Liver (tissue), 9 donors: Measurements from ENCODE around the gene TNK2. TPM values are rescaled to one million over a fixed set of nuclear protein-coding genes. Genes with fewer than 3 reads are reported as not detected.
A peak's percentile ranks its signal among the peaks of the same experiment; 100 is the strongest.

Experiments used
- DNase-seq: peaks from one replicate; pipeline ENCODE4 v3.0.0-alpha.2; 2017; ENCODE audit warnings: low spot score
- H3K27ac ChIP-seq, 2 donors: one replicate each; pipeline ENCODE4 v1.7.0; 2013; ENCODE audit warnings: inconsistent platforms in 2 of 2, low read length in 2 of 2, control low read depth in 1 of 2, low read depth in 1 of 2, mild to moderate bottlenecking in 1 of 2
- H3K27me3 ChIP-seq, 4 donors: one replicate each; pipeline versions ENCODE4 v1.6.1 to v1.7.0; 2013; ENCODE audit warnings: low read length in 3 of 4, inconsistent platforms in 1 of 4, mild to moderate bottlenecking in 1 of 4, moderate library complexity in 1 of 4; ENCODE audit not compliant: control insufficient read depth in 4 of 4, insufficient read depth in 4 of 4
- H3K36me3 ChIP-seq, 4 donors: one replicate each; pipeline versions ENCODE4 v1.6.1 to v1.7.0; 2013; ENCODE audit warnings: low read length in 3 of 4, mild to moderate bottlenecking in 3 of 4, low read depth in 1 of 4, moderate library complexity in 1 of 4; ENCODE audit not compliant: control insufficient read depth in 4 of 4, insufficient read depth in 3 of 4
- H3K4me1 ChIP-seq, 4 donors: one replicate each; pipeline versions ENCODE4 v1.6.1 to v1.7.0; 2013; ENCODE audit warnings: low read length in 3 of 4, mild to moderate bottlenecking in 3 of 4, moderate library complexity in 1 of 4; ENCODE audit not compliant: control insufficient read depth in 4 of 4, insufficient read depth in 4 of 4
- H3K4me3 ChIP-seq, 3 donors: one replicate each; pipeline versions ENCODE4 v1.6.1 to v1.7.0; 2013; ENCODE audit warnings: low read length in 3 of 3, control low read depth in 1 of 3, low read depth in 1 of 3, mild to moderate bottlenecking in 1 of 3
- H3K9ac ChIP-seq, 2 donors: one replicate each; pipeline ENCODE4 v1.7.0; 2013; ENCODE audit warnings: low read length in 2 of 2, mild to moderate bottlenecking in 2 of 2, moderate library complexity in 2 of 2, control low read depth in 1 of 2, low read depth in 1 of 2
- H3K9me3 ChIP-seq, 4 donors: one replicate each; pipeline versions ENCODE4 v1.6.1 to v1.7.0; 2013; ENCODE audit warnings: low read length in 3 of 4; ENCODE audit not compliant: control insufficient read depth in 4 of 4
- EGR1 ChIP-seq, 2 donors: IDR thresholded peaks; 2 replicates each; pipeline ENCODE4 v1.6.1; 2016 to 2018; ENCODE audit warnings: antibody characterized with exemption in 2 of 2, low read depth in 2 of 2
- FOXA1 ChIP-seq: IDR thresholded peaks from 2 replicates; pipeline ENCODE4 v1.6.1; 2016; ENCODE audit warnings: antibody characterized with exemption
- FOXA2 ChIP-seq: IDR thresholded peaks from 2 replicates; pipeline ENCODE4 v1.6.1; 2016; ENCODE audit warnings: antibody characterized with exemption
- GABPA ChIP-seq, 2 donors: IDR thresholded peaks in 1 of 2; conservative IDR thresholded peaks in 1 of 2; 2 replicates each; pipeline ENCODE4 v1.6.1; 2016; ENCODE audit warnings: antibody characterized with exemption in 2 of 2, mild to moderate bottlenecking in 1 of 2, moderate library complexity in 1 of 2
- HNF4A ChIP-seq, 2 donors: conservative IDR thresholded peaks; 2 replicates each; pipeline ENCODE4 v1.6.1; 2016; ENCODE audit warnings: antibody characterized with exemption in 2 of 2, mild to moderate bottlenecking in 2 of 2
- HNF4G ChIP-seq: IDR thresholded peaks from 2 replicates; pipeline ENCODE4 v1.6.1; 2016; ENCODE audit warnings: antibody characterized with exemption
- JUND ChIP-seq, 2 donors: IDR thresholded peaks; 2 replicates each; pipeline ENCODE4 v1.6.1; 2016; ENCODE audit warnings: antibody characterized with exemption in 2 of 2
- NR2F2 ChIP-seq: IDR thresholded peaks from 2 replicates; pipeline ENCODE4 v1.6.1; 2016; ENCODE audit warnings: antibody characterized with exemption
- RAD21 ChIP-seq, 2 donors: IDR thresholded peaks; 2 replicates each; pipeline ENCODE4 v1.6.1; 2016; ENCODE audit warnings: antibody characterized with exemption in 2 of 2, mild to moderate bottlenecking in 2 of 2
- RXRA ChIP-seq, 2 donors: IDR thresholded peaks; 2 replicates each; pipeline ENCODE4 v1.6.1; 2017 to 2018; ENCODE audit warnings: antibody characterized with exemption in 2 of 2, mild to moderate bottlenecking in 1 of 2
- SP1 ChIP-seq: IDR thresholded peaks from 2 replicates; pipeline ENCODE4 v1.6.1; 2018; ENCODE audit warnings: antibody characterized with exemption, mild to moderate bottlenecking
- TAF1 ChIP-seq: conservative IDR thresholded peaks from 2 replicates; pipeline ENCODE4 v1.6.1; 2016; ENCODE audit warnings: antibody characterized with exemption, mild to moderate bottlenecking
- YY1 ChIP-seq: IDR thresholded peaks from 2 replicates; pipeline ENCODE4 v1.6.1; 2016; ENCODE audit warnings: antibody characterized with exemption, mild to moderate bottlenecking
- WGBS: extraction: QIAGEN DNeasy Blood & Tissue Kit; methylation state at CpG from one replicate; pipeline ENCODE4 v1.1.7; 2013; 5-methylcytosine and 5-hydroxymethylcytosine counted together
- polyA plus RNA-seq, 2 donors: library from polyadenylated mRNA; stranded (reverse) in 1 of 2; unstranded in 1 of 2; fragments of 200-250 nt in 1 of 2; fragments of >200 nt in 1 of 2; fragmentation: Nextera tagmentation in 1 of 2; extraction: Ambion mirVana in 1 of 2; gene quantifications; one replicate each; pipeline versions ENCODE4 v1.2.1 to v1.2.3, GENCODE V29; 2013 to 2015
- total RNA-seq, 2 donors: library from RNA; depleted of rRNA; stranded (reverse); fragments of >200 nt; gene quantifications; one replicate each; pipeline ENCODE4 v1.2.3, GENCODE V29; 2014
- TF ChIP-seq, protein P1 (sequence below): fragments of 150-350 bp; IDR thresholded peaks from 2 replicates; pipeline ENCODE4 v1.5.1; 2017; ENCODE audit warnings: improper control_type of control experiment, low read depth, low read length; ENCODE audit not compliant: missing input control
- TF ChIP-seq, protein P2 (sequence below): IDR thresholded peaks from 2 replicates; pipeline ENCODE4 v1.6.1; 2016; ENCODE audit warnings: antibody characterized with exemption
- TF ChIP-seq, protein P3 (sequence below): IDR thresholded peaks from 2 replicates; pipeline ENCODE4 v1.6.1; 2016; ENCODE audit warnings: antibody characterized with exemption
- TF ChIP-seq, protein P4 (sequence below): IDR thresholded peaks from 2 replicates; pipeline ENCODE4 v1.6.1; 2016; ENCODE audit warnings: antibody characterized with exemption
- TF ChIP-seq, protein P5 (sequence below): IDR thresholded peaks from 2 replicates; pipeline ENCODE4 v1.6.1; 2016; ENCODE audit warnings: antibody characterized with exemption, mild to moderate bottlenecking
- donor health status: healthy.
- donor health status: healthy.
- donor health status: healthy.
- donor health status: healthy.
- donor health status: healthy.

Gene TNK2
- total and polyA plus RNA-seq, 4 donors = 4.0 to 12.2 (median 8.8) TPM

DNA sequence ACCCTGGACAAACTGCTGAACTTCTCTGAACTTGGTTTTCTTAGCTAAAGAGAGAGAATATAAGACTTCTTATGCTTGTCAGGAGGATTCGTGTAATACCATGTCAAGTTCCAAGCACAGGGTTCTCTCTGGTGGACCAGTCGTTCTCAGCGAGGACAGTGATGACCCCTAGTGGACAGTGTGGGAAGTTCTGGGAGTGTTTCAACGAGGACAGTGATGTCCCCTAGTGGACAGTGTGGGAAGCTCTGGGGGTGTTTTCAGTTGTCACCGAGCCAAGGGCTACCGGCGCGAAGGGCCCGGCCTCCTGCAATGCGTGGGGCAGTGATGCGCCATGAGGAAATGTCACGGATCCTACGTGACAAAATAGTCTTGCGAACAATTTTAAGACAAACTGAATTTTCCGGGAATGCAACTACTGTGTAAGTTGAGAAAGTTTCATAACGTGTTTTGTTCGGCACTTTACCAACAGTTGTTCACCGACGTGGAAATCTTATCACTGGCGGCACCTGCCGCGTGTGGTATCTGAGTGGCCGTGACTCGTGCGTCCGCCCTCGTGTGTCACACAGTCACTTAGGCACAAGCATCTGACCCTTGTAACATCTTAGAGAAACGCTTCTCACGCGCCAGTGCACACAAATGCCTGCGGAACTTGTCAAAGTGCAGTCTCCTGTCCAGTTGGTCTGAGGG is 57.4 kb downstream of the TNK2 start:
- Histone ChIP-seq H3K9ac (no peak overlapping the region), H3K4me1 (peaks cover 11 to 19% (median 14%) of the 10 kb centered on the region in 4 donors), H3K36me3 (no peaks in the 10 kb centered on the region), H3K27ac (no peak overlapping the region), H3K27me3 (no peaks in the 10 kb centered on the region), H3K4me3 (no peak overlapping the region), H3K9me3 (no peaks in the 10 kb centered on the region)
- peak; percentile 90 for DNase-seq
- peak; percentile 99 to 100 for TF ChIP-seq RAD21 (IDR thresholded peaks at IDR 0.05)
- TF ChIP-seq, protein P1, sequence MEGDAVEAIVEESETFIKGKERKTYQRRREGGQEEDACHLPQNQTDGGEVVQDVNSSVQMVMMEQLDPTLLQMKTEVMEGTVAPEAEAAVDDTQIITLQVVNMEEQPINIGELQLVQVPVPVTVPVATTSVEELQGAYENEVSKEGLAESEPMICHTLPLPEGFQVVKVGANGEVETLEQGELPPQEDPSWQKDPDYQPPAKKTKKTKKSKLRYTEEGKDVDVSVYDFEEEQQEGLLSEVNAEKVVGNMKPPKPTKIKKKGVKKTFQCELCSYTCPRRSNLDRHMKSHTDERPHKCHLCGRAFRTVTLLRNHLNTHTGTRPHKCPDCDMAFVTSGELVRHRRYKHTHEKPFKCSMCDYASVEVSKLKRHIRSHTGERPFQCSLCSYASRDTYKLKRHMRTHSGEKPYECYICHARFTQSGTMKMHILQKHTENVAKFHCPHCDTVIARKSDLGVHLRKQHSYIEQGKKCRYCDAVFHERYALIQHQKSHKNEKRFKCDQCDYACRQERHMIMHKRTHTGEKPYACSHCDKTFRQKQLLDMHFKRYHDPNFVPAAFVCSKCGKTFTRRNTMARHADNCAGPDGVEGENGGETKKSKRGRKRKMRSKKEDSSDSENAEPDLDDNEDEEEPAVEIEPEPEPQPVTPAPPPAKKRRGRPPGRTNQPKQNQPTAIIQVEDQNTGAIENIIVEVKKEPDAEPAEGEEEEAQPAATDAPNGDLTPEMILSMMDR = peak; percentile 100
- peak in 1 of 2 donors; percentile 44 for TF ChIP-seq RXRA (IDR thresholded peaks at IDR 0.05)
- TF ChIP-seq YY1 = no peak
- TF ChIP-seq FOXA2 = no peak
- TF ChIP-seq, protein P2, sequence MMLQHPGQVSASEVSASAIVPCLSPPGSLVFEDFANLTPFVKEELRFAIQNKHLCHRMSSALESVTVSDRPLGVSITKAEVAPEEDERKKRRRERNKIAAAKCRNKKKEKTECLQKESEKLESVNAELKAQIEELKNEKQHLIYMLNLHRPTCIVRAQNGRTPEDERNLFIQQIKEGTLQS = no peak
- TF ChIP-seq HNF4A (conservative IDR thresholded peaks at IDR 0.05) = peak in 1 of 2 donors; percentile 27
- TF ChIP-seq, protein P3, sequence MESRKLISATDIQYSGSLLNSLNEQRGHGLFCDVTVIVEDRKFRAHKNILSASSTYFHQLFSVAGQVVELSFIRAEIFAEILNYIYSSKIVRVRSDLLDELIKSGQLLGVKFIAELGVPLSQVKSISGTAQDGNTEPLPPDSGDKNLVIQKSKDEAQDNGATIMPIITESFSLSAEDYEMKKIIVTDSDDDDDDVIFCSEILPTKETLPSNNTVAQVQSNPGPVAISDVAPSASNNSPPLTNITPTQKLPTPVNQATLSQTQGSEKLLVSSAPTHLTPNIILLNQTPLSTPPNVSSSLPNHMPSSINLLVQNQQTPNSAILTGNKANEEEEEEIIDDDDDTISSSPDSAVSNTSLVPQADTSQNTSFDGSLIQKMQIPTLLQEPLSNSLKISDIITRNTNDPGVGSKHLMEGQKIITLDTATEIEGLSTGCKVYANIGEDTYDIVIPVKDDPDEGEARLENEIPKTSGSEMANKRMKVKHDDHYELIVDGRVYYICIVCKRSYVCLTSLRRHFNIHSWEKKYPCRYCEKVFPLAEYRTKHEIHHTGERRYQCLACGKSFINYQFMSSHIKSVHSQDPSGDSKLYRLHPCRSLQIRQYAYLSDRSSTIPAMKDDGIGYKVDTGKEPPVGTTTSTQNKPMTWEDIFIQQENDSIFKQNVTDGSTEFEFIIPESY = no peak
- TF ChIP-seq SP1 = peak; percentile 47
- TF ChIP-seq JUND (IDR thresholded peaks at IDR 0.05) = no peak
- TF ChIP-seq, protein P4, sequence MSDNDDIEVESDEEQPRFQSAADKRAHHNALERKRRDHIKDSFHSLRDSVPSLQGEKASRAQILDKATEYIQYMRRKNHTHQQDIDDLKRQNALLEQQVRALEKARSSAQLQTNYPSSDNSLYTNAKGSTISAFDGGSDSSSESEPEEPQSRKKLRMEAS = no peak
- TF ChIP-seq HNF4G = peak; percentile 7
- TF ChIP-seq NR2F2 = no peak
- TF ChIP-seq FOXA1 = no peak
- TF ChIP-seq GABPA (IDR thresholded peaks at IDR 0.05 in 1 of 2, conservative IDR thresholded peaks at IDR 0.05 in 1 of 2) = no peak
- TF ChIP-seq, protein P5, sequence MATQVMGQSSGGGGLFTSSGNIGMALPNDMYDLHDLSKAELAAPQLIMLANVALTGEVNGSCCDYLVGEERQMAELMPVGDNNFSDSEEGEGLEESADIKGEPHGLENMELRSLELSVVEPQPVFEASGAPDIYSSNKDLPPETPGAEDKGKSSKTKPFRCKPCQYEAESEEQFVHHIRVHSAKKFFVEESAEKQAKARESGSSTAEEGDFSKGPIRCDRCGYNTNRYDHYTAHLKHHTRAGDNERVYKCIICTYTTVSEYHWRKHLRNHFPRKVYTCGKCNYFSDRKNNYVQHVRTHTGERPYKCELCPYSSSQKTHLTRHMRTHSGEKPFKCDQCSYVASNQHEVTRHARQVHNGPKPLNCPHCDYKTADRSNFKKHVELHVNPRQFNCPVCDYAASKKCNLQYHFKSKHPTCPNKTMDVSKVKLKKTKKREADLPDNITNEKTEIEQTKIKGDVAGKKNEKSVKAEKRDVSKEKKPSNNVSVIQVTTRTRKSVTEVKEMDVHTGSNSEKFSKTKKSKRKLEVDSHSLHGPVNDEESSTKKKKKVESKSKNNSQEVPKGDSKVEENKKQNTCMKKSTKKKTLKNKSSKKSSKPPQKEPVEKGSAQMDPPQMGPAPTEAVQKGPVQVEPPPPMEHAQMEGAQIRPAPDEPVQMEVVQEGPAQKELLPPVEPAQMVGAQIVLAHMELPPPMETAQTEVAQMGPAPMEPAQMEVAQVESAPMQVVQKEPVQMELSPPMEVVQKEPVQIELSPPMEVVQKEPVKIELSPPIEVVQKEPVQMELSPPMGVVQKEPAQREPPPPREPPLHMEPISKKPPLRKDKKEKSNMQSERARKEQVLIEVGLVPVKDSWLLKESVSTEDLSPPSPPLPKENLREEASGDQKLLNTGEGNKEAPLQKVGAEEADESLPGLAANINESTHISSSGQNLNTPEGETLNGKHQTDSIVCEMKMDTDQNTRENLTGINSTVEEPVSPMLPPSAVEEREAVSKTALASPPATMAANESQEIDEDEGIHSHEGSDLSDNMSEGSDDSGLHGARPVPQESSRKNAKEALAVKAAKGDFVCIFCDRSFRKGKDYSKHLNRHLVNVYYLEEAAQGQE = no peak
- TF ChIP-seq TAF1 = no peak
- no peak for TF ChIP-seq EGR1 (IDR thresholded peaks at IDR 0.05; ENCODE audit: low read depth in 2 of 2)
- WGBS = 18% methylated on average over 31 of the region's 31 CpGs
